Measurements from ENCODE around the gene MCFD2. TPM values are rescaled to one million over a fixed set of nuclear protein-coding genes. Genes with fewer than 3 reads are reported as not detected.
A peak's percentile ranks its signal among the peaks of the same experiment; 100 is the strongest.

Gene MCFD2
- total and polyA plus RNA-seq, 4 donors = 50.1 to 165 (median 87.5) TPM

DNA sequence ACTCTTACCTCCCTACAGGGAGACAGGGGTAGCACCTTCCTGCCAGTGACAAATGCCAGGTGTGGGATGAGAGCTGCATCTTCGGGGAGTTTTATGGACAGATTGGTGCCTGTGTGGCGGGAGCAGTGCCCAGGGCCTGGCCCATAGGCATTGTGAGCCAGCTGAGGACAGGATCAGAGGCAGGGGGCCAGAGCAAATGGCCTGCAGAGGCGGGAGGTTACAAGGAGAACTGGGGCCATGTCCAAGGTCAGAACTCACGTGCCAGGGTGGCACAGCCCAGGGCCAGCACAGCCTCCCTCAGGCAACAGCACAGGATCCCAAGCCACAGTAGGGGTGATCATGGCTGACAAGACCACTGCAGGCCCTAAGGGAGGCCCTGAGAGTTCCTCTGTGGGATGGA, 40.2 kb upstream of the MCFD2 start:
- 28 to 34% methylated on average over 4 of the region's 4 CpGs for WGBS, 2 donors
- Histone ChIP-seq H3K9me3 (ENCODE audit: control insufficient read depth, low read length) (no peaks in the 10 kb centered on the region), H3K4me3 (ENCODE audit: low read length in 2 of 2) (no peak overlapping the region), H3K4me1 (ENCODE audit: control insufficient read depth in 1 of 2, insufficient read depth in 2 of 2, low read length in 2 of 2) (peaks cover 0 to 2% of the 10 kb centered on the region in 2 donors), H3K27ac (ENCODE audit: low read depth in 1 of 2, low read length in 2 of 2) (peak overlapping the region in 1 of 2 donors; percentile 94), H3K36me3 (ENCODE audit: control insufficient read depth in 1 of 2, insufficient read depth in 2 of 2, low read length in 1 of 2) (peaks cover 0 to 12% of the 10 kb centered on the region in 2 donors), H3K27me3 (ENCODE audit: control insufficient read depth in 1 of 2, insufficient read depth in 2 of 2, low read length in 1 of 2) (no peaks in the 10 kb centered on the region)
- DNase-seq = no peak
- intact Hi-C loops (cut with DNase I) = no loop called here
- no peak for ATAC-seq (ENCODE audit: low FRiP score)

GRCh38 chr2:46954951-46955571, 39.5 kb upstream of the MCFD2 start:
- ATAC-seq (ENCODE audit: low FRiP score) (peak; percentile 89), DNase-seq (peak; percentile 90 to 92)
- intact Hi-C loops (cut with DNase I) = no loop called here
- WGBS, 2 donors = 5 to 9% methylated on average over 9 of the region's 9 CpGs
- Histone ChIP-seq H3K4me3 (ENCODE audit: low read length in 2 of 2) (no peak overlapping the region), H3K27ac (ENCODE audit: low read depth in 1 of 2, low read length in 2 of 2) (peak overlapping the region in 1 of 2 donors; percentile 94), H3K4me1 (ENCODE audit: control insufficient read depth in 1 of 2, insufficient read depth in 2 of 2, low read length in 2 of 2) (peaks cover 0 to 2% of the 10 kb centered on the region in 2 donors), H3K9me3 (ENCODE audit: control insufficient read depth, low read length) (no peaks in the 10 kb centered on the region), H3K36me3 (ENCODE audit: control insufficient read depth in 1 of 2, insufficient read depth in 2 of 2, low read length in 1 of 2) (peaks cover 0 to 12% of the 10 kb centered on the region in 2 donors), H3K27me3 (ENCODE audit: control insufficient read depth in 1 of 2, insufficient read depth in 2 of 2, low read length in 1 of 2) (no peaks in the 10 kb centered on the region)

DNA sequence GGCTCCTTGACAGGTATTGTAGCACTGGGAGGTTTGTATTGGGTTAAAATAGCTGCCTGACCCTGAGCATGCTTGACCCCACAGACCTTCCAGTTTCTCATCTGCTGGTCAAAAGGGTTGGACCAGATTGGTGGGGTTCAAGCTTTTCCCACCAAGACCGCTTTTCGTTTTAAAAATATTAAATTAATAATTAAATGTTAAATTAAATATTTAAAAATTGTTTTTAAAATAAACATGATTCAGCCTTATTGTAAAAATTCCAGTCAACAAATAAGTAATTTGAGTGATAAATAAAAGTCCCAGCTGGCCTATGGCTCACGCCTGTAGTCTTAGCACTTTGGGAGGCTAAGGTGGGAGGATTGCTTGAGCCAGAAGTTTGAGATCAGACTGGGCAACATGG, 36.6 kb upstream of the MCFD2 start:
- 96 to 99% methylated on average over 3 of the region's 3 CpGs for WGBS, 2 donors
- no peak overlapping the region for H3K4me3 ChIP-seq (ENCODE audit: low read length in 2 of 2)
- H3K9me3 ChIP-seq (ENCODE audit: control insufficient read depth, low read length) = no peaks in the 10 kb centered on the region
- peaks cover 0 to 8% of the 10 kb centered on the region in 2 donors for H3K36me3 ChIP-seq (ENCODE audit: control insufficient read depth in 1 of 2, insufficient read depth in 2 of 2, low read length in 1 of 2)
- peaks cover 0 to 2% of the 10 kb centered on the region in 2 donors for H3K4me1 ChIP-seq (ENCODE audit: control insufficient read depth in 1 of 2, insufficient read depth in 2 of 2, low read length in 2 of 2)
- no peak for DNase-seq
- intact Hi-C loops (cut with DNase I) = no loop called here
- ATAC-seq (ENCODE audit: low FRiP score) = no peak
- no peaks in the 10 kb centered on the region for H3K27me3 ChIP-seq (ENCODE audit: control insufficient read depth in 1 of 2, insufficient read depth in 2 of 2, low read length in 1 of 2)
- no peak overlapping the region for H3K27ac ChIP-seq (ENCODE audit: low read depth in 1 of 2, low read length in 2 of 2)

- ATAC-seq (ENCODE audit: low FRiP score) (no peak), DNase-seq (no peak)
- intact Hi-C loops (cut with DNase I) = no loop called here
- no peak overlapping the region for H3K4me3 ChIP-seq (ENCODE audit: low read length in 2 of 2)
- peaks cover 0 to 2% of the 10 kb centered on the region in 2 donors for H3K4me1 ChIP-seq (ENCODE audit: control insufficient read depth in 1 of 2, insufficient read depth in 2 of 2, low read length in 2 of 2)
- H3K9me3 ChIP-seq (ENCODE audit: control insufficient read depth, low read length) = no peaks in the 10 kb centered on the region
- no peak overlapping the region for H3K27ac ChIP-seq (ENCODE audit: low read depth in 1 of 2, low read length in 2 of 2)
- no peaks in the 10 kb centered on the region for H3K27me3 ChIP-seq (ENCODE audit: control insufficient read depth in 1 of 2, insufficient read depth in 2 of 2, low read length in 1 of 2)
- peaks cover 0 to 4% of the 10 kb centered on the region in 2 donors for H3K36me3 ChIP-seq (ENCODE audit: control insufficient read depth in 1 of 2, insufficient read depth in 2 of 2, low read length in 1 of 2)
- WGBS, 2 donors = 92 to 94% methylated on average over 9 of the region's 9 CpGs
These were observed 35.9 kb upstream of the MCFD2 start for GRCh38 chr2:46951290-46952064.

DNA sequence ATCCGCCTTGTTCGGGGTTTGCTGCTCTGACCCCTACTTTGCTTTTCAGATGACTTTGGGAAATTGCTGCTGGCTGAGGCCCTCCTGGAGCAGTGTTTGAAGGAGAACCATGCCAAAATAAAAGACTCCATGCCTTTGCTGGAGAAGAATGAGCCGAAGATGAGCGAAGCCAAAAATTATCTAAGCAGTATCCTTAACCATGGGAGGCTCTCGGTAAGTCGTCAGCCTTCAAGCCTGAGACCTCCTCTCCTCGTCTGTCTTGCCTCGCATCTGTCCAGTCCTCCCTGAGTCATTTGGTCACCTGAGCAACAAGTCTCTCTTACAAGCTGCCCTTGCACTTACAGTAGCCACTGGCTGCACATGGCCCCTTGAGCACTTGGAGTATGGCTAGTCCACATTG, 34.7 kb upstream of the MCFD2 start:
- Histone ChIP-seq H3K36me3 (ENCODE audit: control insufficient read depth in 1 of 2, insufficient read depth in 2 of 2, low read length in 1 of 2) (peaks cover 0 to 4% of the 10 kb centered on the region in 2 donors), H3K9me3 (ENCODE audit: control insufficient read depth, low read length) (no peaks in the 10 kb centered on the region), H3K27me3 (ENCODE audit: control insufficient read depth in 1 of 2, insufficient read depth in 2 of 2, low read length in 1 of 2) (no peaks in the 10 kb centered on the region), H3K4me1 (ENCODE audit: control insufficient read depth in 1 of 2, insufficient read depth in 2 of 2, low read length in 2 of 2) (peaks cover 0 to under 1% of the 10 kb centered on the region in 2 donors), H3K27ac (ENCODE audit: low read depth in 1 of 2, low read length in 2 of 2) (no peak overlapping the region), H3K4me3 (ENCODE audit: low read length in 2 of 2) (no peak overlapping the region)
- ATAC-seq (ENCODE audit: low FRiP score) (no peak), DNase-seq (no peak)
- intact Hi-C loops (cut with DNase I) = no loop called here
- WGBS, 2 donors = 75 to 80% methylated on average over 8 of the region's 8 CpGs

DNA sequence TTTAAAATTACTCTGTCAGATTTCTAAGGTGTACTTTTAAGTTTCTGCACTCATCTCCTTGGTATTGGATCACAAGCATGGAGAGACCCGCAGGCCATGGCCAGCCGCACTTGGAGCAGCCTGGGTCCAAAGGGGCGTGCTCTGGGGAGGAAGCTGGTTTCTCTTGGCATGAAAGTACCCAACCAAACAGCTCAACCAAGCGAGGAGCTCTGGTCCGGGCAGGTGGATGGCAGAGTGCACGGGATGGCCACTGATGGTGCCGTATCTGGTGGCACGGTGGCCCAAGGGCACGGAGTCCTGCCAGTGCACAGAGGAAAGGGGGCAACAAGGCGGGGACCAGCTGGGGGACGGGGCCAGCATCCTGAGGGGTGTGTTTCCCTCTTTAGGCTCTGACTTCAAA, 32.2 kb upstream of the MCFD2 start:
- WGBS, 2 donors = 76 to 79% methylated on average over 11 of the region's 11 CpGs
- Histone ChIP-seq H3K9me3 (ENCODE audit: control insufficient read depth, low read length) (no peaks in the 10 kb centered on the region), H3K4me1 (ENCODE audit: control insufficient read depth in 1 of 2, insufficient read depth in 2 of 2, low read length in 2 of 2) (peaks cover 0 to 3% of the 10 kb centered on the region in 2 donors), H3K36me3 (ENCODE audit: control insufficient read depth in 1 of 2, insufficient read depth in 2 of 2, low read length in 1 of 2) (peaks cover 0 to 3% of the 10 kb centered on the region in 2 donors), H3K4me3 (ENCODE audit: low read length in 2 of 2) (no peak overlapping the region), H3K27me3 (ENCODE audit: control insufficient read depth in 1 of 2, insufficient read depth in 2 of 2, low read length in 1 of 2) (no peaks in the 10 kb centered on the region), H3K27ac (ENCODE audit: low read depth in 1 of 2, low read length in 2 of 2) (no peak overlapping the region)
- ATAC-seq (ENCODE audit: low FRiP score) = no peak
- DNase-seq = no peak
- intact Hi-C loops (cut with DNase I) = no loop called here

GRCh38 chr2:46945671-46946070, 30.1 kb upstream of the MCFD2 start:
- Histone ChIP-seq H3K4me3 (ENCODE audit: low read length in 2 of 2) (no peak overlapping the region), H3K36me3 (ENCODE audit: control insufficient read depth in 1 of 2, insufficient read depth in 2 of 2, low read length in 1 of 2) (no peaks in the 10 kb centered on the region), H3K9me3 (ENCODE audit: control insufficient read depth, low read length) (no peaks in the 10 kb centered on the region), H3K27me3 (ENCODE audit: control insufficient read depth in 1 of 2, insufficient read depth in 2 of 2, low read length in 1 of 2) (no peaks in the 10 kb centered on the region), H3K4me1 (ENCODE audit: control insufficient read depth in 1 of 2, insufficient read depth in 2 of 2, low read length in 2 of 2) (peaks cover 0 to 3% of the 10 kb centered on the region in 2 donors), H3K27ac (ENCODE audit: low read depth in 1 of 2, low read length in 2 of 2) (no peak overlapping the region)
- DNase-seq (no peak), ATAC-seq (ENCODE audit: low FRiP score) (no peak)
- intact Hi-C loops (cut with DNase I) = no loop called here
- WGBS, 2 donors = 93 to 95% methylated on average over 7 of the region's 7 CpGs

DNA sequence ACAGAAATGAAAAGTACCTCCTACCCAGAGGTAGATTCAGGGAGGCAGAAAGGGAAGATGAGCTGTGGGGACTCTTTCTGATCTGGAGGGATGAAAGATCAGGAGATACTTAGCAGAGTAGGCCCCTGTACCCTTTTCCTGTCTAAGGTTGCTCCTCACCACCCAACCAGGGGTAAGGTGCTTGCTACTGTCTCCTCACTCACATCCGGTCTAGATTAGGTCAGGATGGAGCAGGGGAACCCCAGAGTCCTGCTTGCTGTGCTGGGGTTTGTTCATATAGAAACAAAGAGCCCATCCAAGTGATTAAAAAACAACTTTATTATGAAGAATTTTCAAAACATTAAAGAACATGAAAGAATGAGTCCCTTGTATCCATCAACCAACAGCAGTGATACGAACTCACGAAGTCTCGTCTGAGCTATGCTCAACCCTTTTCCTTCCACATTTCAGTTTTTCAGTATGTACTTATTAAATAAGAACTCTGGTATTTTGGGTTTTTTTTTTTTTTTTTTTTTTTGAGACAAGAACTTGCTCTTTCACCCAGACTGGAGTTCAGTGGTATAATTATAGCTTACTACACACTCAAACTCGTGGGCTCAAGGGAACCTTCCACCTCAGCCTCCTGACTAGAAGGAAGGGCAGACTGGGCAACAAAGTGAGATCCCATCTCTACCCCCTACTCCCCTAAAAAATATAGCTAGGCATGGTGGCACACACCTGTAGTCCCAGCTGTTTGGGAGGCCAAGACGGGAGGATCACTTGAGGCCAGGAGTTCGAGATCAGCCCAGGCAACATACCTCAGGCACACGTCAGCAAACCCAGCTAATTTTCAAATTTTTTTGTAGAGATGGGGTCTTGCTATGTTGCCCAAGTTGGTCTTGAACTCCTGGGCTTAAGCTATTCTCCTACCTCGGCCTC, 28.5 kb upstream of the MCFD2 start:
- intact Hi-C loops (cut with DNase I) = no loop called here

More for the DNA sequence above, 28.5 kb upstream of the MCFD2 start:
- Histone ChIP-seq H3K4me1 (ENCODE audit: control insufficient read depth in 1 of 2, insufficient read depth in 2 of 2, low read length in 2 of 2) (peaks cover 0 to 3% of the 10 kb centered on the region in 2 donors), H3K27ac (ENCODE audit: low read depth in 1 of 2, low read length in 2 of 2) (peak overlapping the region in 1 of 2 donors; percentile 68), H3K36me3 (ENCODE audit: control insufficient read depth in 1 of 2, insufficient read depth in 2 of 2, low read length in 1 of 2) (no peaks in the 10 kb centered on the region), H3K27me3 (ENCODE audit: control insufficient read depth in 1 of 2, insufficient read depth in 2 of 2, low read length in 1 of 2) (no peaks in the 10 kb centered on the region), H3K4me3 (ENCODE audit: low read length in 2 of 2) (no peak overlapping the region), H3K9me3 (ENCODE audit: control insufficient read depth, low read length) (no peaks in the 10 kb centered on the region)
- ATAC-seq (ENCODE audit: low FRiP score) = no peak
- no peak for DNase-seq
- WGBS, 2 donors = 62 to 67% methylated on average over 9 of the region's 9 CpGs

Data from aorta (tissue), 5 donors.